ENCODE data around the gene IKBIP.
A peak's percentile ranks its signal among the peaks of the same experiment; 100 is the strongest.
"Not testable (repeated sequence)": the region's sequence is repeated elsewhere in the genome, so short reads cannot be mapped to it uniquely, and the experiment has no call there.

Gene IKBIP

GRCh38 chr12:98656289-98657101 lies 11.9 kb upstream of the IKBIP start:
- Histone ChIP-seq H3K4me1 (ENCODE audit: control insufficient read depth in 1 of 2, insufficient read depth in 2 of 2, low read length in 2 of 2) (no peaks in the 10 kb centered on the region), H3K9me3 (ENCODE audit: control insufficient read depth in 1 of 2, low read length in 2 of 2) (no peaks in the 10 kb centered on the region), H3K27ac (ENCODE audit: low read length) (no peak overlapping the region), H3K27me3 (ENCODE audit: low read depth, low read length) (no peaks in the 10 kb centered on the region), H3K36me3 (ENCODE audit: control insufficient read depth in 1 of 2, insufficient read depth in 2 of 2, low read length in 2 of 2) (peaks cover 14 to 18% of the 10 kb centered on the region in 2 donors), H3K4me3 (ENCODE audit: low read depth in 1 of 2, low read length in 2 of 2) (no peak overlapping the region)

GRCh38 chr12:98653866-98654493 lies 9.4 kb upstream of the IKBIP start:
- no peak overlapping the region for H3K4me3 ChIP-seq (ENCODE audit: low read depth in 1 of 2, low read length in 2 of 2)
- peaks cover 23 to 32% of the 10 kb centered on the region in 2 donors for H3K36me3 ChIP-seq (ENCODE audit: control insufficient read depth in 1 of 2, insufficient read depth in 2 of 2, low read length in 2 of 2)
- H3K27me3 ChIP-seq (ENCODE audit: low read depth, low read length) = no peaks in the 10 kb centered on the region
- H3K27ac ChIP-seq (ENCODE audit: low read length) = no peak overlapping the region
- H3K9me3 ChIP-seq (ENCODE audit: control insufficient read depth in 1 of 2, low read length in 2 of 2) = no peaks in the 10 kb centered on the region
- H3K4me1 ChIP-seq (ENCODE audit: control insufficient read depth in 1 of 2, insufficient read depth in 2 of 2, low read length in 2 of 2) = no peaks in the 10 kb centered on the region

GRCh38 chr12:98651328-98651727 lies 6.7 kb upstream of the IKBIP start:
- Histone ChIP-seq H3K36me3 (ENCODE audit: control insufficient read depth in 1 of 2, insufficient read depth in 2 of 2, low read length in 2 of 2) (peaks cover 15 to 22% of the 10 kb centered on the region in 2 donors), H3K4me3 (ENCODE audit: low read depth in 1 of 2, low read length in 2 of 2) (no peak overlapping the region), H3K27ac (ENCODE audit: low read length) (no peak overlapping the region)

GRCh38 chr12:98646294-98647090 lies 1.9 kb upstream of the IKBIP start:
- Histone ChIP-seq H3K27ac (ENCODE audit: low read length) (no peak overlapping the region), H3K9me3 (ENCODE audit: control insufficient read depth in 1 of 2, low read length in 2 of 2) (no peaks in the 10 kb centered on the region), H3K4me3 (ENCODE audit: low read depth in 1 of 2, low read length in 2 of 2) (peak overlapping the region; percentile 95 to 97), H3K27me3 (ENCODE audit: low read depth, low read length) (no peaks in the 10 kb centered on the region), H3K36me3 (ENCODE audit: control insufficient read depth in 1 of 2, insufficient read depth in 2 of 2, low read length in 2 of 2) (peaks cover 21 to 22% of the 10 kb centered on the region in 2 donors), H3K4me1 (ENCODE audit: control insufficient read depth in 1 of 2, insufficient read depth in 2 of 2, low read length in 2 of 2) (peaks cover 7 to 11% of the 10 kb centered on the region in 2 donors)

More at GRCh38 chr12:98651328-98651727, 6.7 kb upstream of the IKBIP start:
- Histone ChIP-seq H3K27me3 (ENCODE audit: low read depth, low read length) (no peaks in the 10 kb centered on the region), H3K4me1 (ENCODE audit: control insufficient read depth in 1 of 2, insufficient read depth in 2 of 2, low read length in 2 of 2) (peaks cover 5% of the 10 kb centered on the region in 2 donors), H3K9me3 (ENCODE audit: control insufficient read depth in 1 of 2, low read length in 2 of 2) (no peaks in the 10 kb centered on the region)

- Histone ChIP-seq H3K4me3 (ENCODE audit: low read depth in 1 of 2, low read length in 2 of 2) (peak overlapping the region; percentile 95 to 97), H3K36me3 (ENCODE audit: control insufficient read depth in 1 of 2, insufficient read depth in 2 of 2, low read length in 2 of 2) (peaks cover 15 to 18% of the 10 kb centered on the region in 2 donors), H3K27me3 (ENCODE audit: low read depth, low read length) (no peaks in the 10 kb centered on the region), H3K4me1 (ENCODE audit: control insufficient read depth in 1 of 2, insufficient read depth in 2 of 2, low read length in 2 of 2) (peaks cover 7 to 11% of the 10 kb centered on the region in 2 donors), H3K9me3 (ENCODE audit: control insufficient read depth in 1 of 2, low read length in 2 of 2) (no peaks in the 10 kb centered on the region), H3K27ac (ENCODE audit: low read length) (peak overlapping the region; percentile 82)
Observed at GRCh38 chr12:98645572-98646067, 1.0 kb upstream of the IKBIP start.

GRCh38 chr12:98644433-98644711 lies 216 bp downstream of the IKBIP start:
- H3K27me3 ChIP-seq (ENCODE audit: low read depth, low read length) = no peaks in the 10 kb centered on the region
- no peaks in the 10 kb centered on the region for H3K9me3 ChIP-seq (ENCODE audit: control insufficient read depth in 1 of 2, low read length in 2 of 2)
- peak overlapping the region; percentile 95 to 97 for H3K4me3 ChIP-seq (ENCODE audit: low read depth in 1 of 2, low read length in 2 of 2)
- peaks cover 7 to 11% of the 10 kb centered on the region in 2 donors for H3K4me1 ChIP-seq (ENCODE audit: control insufficient read depth in 1 of 2, insufficient read depth in 2 of 2, low read length in 2 of 2)
- peak overlapping the region; percentile 75 for H3K27ac ChIP-seq (ENCODE audit: low read length)
- peaks cover 8% of the 10 kb centered on the region in 2 donors for H3K36me3 ChIP-seq (ENCODE audit: control insufficient read depth in 1 of 2, insufficient read depth in 2 of 2, low read length in 2 of 2)

GRCh38 chr12:98642801-98643200 lies 1.8 kb downstream of the IKBIP start:
- peaks cover 7 to 11% of the 10 kb centered on the region in 2 donors for H3K4me1 ChIP-seq (ENCODE audit: control insufficient read depth in 1 of 2, insufficient read depth in 2 of 2, low read length in 2 of 2)
- H3K27me3 ChIP-seq (ENCODE audit: low read depth, low read length); H3K27ac ChIP-seq (ENCODE audit: low read length); H3K36me3 ChIP-seq (ENCODE audit: control insufficient read depth in 1 of 2, insufficient read depth in 2 of 2, low read length in 2 of 2); H3K4me3 ChIP-seq (ENCODE audit: low read depth in 1 of 2, low read length in 2 of 2); H3K9me3 ChIP-seq (ENCODE audit: control insufficient read depth in 1 of 2, low read length in 2 of 2): not testable (repeated sequence)

- H3K27ac ChIP-seq (ENCODE audit: low read length) = no peak overlapping the region
Observed at GRCh38 chr12:98639491-98639890, 5.1 kb downstream of the IKBIP start.

GRCh38 chr12:98638009-98638408 lies 6.6 kb downstream of the IKBIP start:
- Histone ChIP-seq H3K27ac (ENCODE audit: low read length) (no peak overlapping the region), H3K36me3 (ENCODE audit: control insufficient read depth in 1 of 2, insufficient read depth in 2 of 2, low read length in 2 of 2) (no peaks in the 10 kb centered on the region), H3K9me3 (ENCODE audit: control insufficient read depth in 1 of 2, low read length in 2 of 2) (no peaks in the 10 kb centered on the region), H3K4me3 (ENCODE audit: low read depth in 1 of 2, low read length in 2 of 2) (no peak overlapping the region), H3K4me1 (ENCODE audit: control insufficient read depth in 1 of 2, insufficient read depth in 2 of 2, low read length in 2 of 2) (peaks cover 0 to under 1% of the 10 kb centered on the region in 2 donors), H3K27me3 (ENCODE audit: low read depth, low read length) (no peaks in the 10 kb centered on the region)

More at GRCh38 chr12:98639491-98639890, 5.1 kb downstream of the IKBIP start:
- H3K36me3 ChIP-seq (ENCODE audit: control insufficient read depth in 1 of 2, insufficient read depth in 2 of 2, low read length in 2 of 2) = peaks cover 0 to 6% of the 10 kb centered on the region in 2 donors
- H3K27me3 ChIP-seq (ENCODE audit: low read depth, low read length) = no peaks in the 10 kb centered on the region
- no peak overlapping the region for H3K4me3 ChIP-seq (ENCODE audit: low read depth in 1 of 2, low read length in 2 of 2)
- peaks cover 0 to 3% of the 10 kb centered on the region in 2 donors for H3K4me1 ChIP-seq (ENCODE audit: control insufficient read depth in 1 of 2, insufficient read depth in 2 of 2, low read length in 2 of 2)
- no peaks in the 10 kb centered on the region for H3K9me3 ChIP-seq (ENCODE audit: control insufficient read depth in 1 of 2, low read length in 2 of 2)

GRCh38 chr12:98637068-98637467 lies 7.5 kb downstream of the IKBIP start:
- Histone ChIP-seq H3K9me3 (ENCODE audit: control insufficient read depth in 1 of 2, low read length in 2 of 2) (no peaks in the 10 kb centered on the region), H3K36me3 (ENCODE audit: control insufficient read depth in 1 of 2, insufficient read depth in 2 of 2, low read length in 2 of 2) (no peaks in the 10 kb centered on the region), H3K4me1 (ENCODE audit: control insufficient read depth in 1 of 2, insufficient read depth in 2 of 2, low read length in 2 of 2) (no peaks in the 10 kb centered on the region), H3K27ac (ENCODE audit: low read length) (no peak overlapping the region), H3K4me3 (ENCODE audit: low read depth in 1 of 2, low read length in 2 of 2) (no peak overlapping the region), H3K27me3 (ENCODE audit: low read depth, low read length) (no peaks in the 10 kb centered on the region)

All from muscle layer of duodenum (tissue), 2 donors.